HG02943 (cell line): ENCODE results near the gene BABAM1.

Experiments
- ATAC-seq: cut with Tn5 transposase; IDR thresholded peaks from one replicate; pipeline ENCODE4 v1.9.1; 2021; ENCODE audit warnings: mild to moderate bottlenecking, low read depth, moderate library complexity; ENCODE audit not compliant: unreplicated experiment

The BABAM1 gene

DNA sequence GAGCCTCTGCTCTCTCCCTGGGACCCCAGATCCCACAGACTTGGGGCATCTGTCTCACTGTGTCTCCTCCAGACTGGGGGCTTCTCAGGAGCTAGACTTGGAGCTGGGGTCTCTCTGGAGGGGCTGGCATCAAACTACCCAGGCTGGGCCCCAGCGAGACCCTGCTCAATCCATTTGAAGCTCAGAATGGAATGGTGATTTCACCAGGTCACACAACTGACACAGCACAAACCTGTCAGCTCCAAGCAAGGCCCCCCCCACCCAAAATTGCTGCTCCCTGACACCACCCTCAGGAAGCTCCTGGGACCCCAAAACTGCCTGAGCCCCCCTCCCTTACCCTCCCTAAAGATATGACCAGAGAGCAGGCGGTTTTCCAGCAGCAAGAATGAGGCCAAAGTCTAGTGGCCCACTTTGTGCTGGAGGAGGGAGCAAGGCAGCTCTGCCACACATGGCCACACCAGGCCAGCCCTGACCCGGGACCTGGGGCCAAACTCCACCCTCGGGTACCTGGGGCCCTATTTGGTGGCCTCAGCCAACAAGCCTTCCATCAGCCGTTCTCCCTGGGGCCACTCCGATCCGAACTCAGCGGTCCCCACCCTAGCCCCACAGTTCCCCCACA lies 23.9 kb upstream of the BABAM1 start:
- ATAC-seq: no peak

DNA sequence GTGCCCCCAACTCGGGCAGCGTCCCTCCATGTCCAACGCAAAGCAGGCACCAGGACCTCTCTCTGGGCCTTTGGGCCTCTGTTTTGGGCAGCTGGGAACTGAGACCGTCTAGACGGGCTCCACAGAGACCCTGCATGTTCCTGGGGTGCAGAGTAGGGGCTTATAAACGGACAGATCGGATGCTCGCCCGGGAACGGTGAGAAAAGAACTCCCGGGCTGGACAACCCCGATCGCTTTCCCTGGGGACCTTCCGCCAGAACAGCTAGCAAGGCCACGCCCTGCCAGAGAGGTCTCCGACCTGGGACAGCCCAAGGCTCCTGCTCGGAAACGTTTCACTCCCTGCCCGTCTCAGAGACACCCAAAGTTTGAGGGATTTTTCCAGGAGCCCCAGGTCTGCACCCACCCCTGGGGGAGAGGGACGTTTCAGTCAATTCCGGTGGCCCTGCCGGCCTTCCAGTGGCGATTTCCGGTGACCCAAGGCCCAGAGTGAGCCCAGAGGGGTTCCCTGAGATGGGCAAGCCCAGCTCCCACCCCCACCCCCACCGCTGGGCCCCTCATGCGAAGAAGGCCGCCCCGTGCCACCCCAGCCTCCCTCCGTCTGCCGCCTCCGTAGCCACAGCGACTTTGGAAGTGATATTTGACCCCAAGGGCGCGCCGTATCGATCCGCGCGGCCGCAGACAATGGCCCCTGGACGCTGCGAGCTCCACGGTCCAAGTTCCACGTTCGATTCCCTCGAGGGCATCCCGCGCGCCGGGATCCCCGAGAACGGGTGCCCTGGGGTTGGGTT lies 23.2 kb upstream of the BABAM1 start:
- ATAC-seq: no peak

DNA sequence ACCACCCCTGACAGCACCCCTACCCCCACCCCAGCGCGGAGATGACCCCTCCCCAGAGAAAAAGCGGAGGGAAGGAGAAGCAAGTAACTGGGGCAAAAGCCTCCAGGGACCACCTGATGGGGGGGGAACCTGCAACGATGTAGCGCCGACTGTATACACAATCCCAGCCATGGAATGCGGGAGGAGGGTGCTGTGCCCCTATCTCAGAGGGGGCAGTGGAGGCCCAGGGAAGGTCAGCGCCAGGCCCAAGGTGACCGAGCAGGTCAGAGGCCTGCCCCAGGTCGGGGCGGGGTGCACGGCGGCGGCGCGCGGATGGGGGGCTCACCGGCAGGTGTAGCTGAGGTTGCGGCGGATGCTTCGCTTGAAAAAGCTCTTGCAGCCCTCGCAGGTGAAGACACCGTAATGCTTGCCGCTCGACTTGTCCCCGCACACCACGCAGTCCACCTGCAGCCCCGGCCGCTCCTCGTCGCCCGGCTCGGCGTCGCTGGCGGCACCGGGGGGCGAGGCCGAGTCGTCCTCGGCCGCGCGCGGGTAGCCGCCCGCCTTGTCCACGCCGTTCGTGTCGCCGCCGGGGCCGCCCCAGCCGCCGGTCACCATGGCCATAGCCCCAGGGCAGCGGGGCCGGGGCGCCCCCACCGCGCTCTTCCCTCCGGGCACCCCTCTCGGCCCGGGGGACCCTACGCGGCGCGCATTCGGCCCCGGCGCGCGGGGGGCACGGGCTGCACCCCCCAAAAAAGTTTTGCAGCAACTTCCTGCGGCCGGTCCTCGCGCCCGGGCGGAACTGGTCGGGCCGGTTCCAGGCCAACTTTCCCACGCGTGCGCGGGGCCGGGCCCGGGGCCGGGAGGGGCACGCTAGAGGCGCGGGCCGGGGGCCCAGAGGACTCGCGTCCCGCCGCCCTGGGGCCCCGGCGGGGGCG lies 22.4 kb upstream of the BABAM1 start:
- no peak for ATAC-seq

DNA sequence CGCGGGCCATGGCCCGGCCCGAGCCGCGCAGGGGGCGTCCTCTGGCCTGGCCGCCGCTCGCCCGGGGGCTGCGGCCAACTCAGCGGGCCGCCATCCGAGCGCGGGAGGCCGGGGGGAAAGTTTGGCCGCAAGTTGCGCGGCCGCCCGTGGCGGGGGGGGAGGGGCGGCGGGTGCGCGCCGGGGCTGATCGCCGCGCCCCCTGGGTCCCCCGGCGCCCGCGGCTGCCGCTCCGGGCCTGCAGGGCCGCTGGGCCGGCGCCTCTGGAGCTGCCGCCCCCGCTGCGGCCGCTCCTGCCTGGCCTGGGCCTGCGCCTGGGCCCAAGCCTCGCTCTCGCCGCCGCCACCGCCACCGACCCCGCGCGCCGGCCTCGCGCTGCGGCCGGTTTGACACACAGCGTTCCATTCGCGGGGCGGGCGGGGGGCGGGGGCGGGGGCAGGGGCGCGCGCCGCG lies 21.7 kb upstream of the BABAM1 start, which contains the start of gene NR2F6:
Gene NR2F6, minus strand, starts transcription at position 385 of the 450 bp plus-strand sequence. CDS start 699 bp downstream, outside the sequence.
- no peak for ATAC-seq

DNA sequence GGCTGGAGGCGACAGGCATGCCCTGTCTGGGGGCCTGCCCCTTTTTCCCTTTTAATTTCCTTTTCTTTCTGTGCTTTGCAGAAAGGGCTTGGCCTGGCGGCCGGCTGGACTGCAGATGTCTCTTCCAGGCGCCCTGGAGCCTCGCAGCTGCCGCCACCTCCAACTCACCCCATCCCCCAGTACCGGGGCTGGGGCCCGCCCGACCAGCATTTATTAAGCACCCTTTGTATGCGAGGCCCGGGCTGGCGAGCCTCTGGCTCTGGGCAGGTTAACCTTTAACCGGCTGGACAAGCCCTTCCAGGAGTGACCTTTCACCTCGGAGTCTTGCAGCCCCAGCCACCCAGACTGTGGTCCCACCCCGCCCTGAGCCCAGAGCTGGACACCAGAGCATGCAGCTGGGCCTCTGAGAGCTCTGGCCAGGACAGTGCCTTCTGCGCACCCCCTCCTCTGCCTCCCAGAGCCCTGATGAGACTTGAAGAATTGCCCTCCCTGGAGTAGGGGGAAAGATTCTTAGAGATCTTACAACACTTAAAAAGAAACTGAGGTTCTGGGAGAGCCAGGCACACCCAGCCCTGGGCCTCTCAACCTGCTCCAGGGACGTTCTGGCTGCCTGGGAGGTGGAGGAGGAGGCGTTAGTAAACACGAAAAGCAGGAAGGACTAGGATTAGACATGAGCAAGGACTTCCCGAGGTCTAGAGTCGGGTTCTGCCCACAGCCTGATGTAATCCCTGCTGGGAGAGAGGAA lies 20.4 kb upstream of the BABAM1 start:
- no peak for ATAC-seq

DNA sequence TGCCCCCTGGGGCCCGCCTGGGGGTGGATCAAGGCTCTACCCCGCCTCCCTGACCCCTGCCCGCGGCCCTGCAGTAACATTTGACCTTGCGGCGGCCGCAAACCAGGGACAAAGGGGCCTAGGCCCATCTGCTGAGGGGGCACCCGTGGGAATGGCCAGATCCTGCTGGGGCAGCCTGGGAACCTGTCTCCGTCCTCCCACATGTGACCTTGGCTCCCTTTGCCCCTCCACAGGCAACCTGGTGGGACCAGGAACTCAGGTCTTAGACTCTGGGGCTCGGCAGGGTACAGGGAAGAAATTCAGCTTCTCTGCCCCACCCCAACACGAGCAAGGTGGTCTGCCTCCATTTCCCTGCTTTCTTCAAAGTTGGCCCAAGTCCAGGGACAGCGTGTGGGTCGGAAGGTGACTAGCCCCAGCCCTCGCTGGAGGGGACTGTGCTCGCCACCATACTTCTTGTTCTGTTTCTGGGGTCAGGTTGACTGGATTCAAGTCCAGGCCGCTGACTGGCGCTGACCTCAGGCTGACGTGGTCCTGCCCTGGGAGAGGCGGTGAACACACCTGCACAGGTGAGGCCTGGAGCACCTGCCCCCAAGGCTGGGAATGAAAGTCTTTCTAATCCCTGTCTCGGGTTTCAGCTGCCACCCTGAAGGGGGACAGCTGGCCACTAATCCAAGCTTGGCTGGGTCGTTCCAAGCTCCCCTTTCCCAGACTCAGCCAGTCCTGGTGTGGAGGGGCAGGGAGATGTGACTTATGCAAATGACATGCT lies 19.0 kb upstream of the BABAM1 start:
- ATAC-seq: no peak

DNA sequence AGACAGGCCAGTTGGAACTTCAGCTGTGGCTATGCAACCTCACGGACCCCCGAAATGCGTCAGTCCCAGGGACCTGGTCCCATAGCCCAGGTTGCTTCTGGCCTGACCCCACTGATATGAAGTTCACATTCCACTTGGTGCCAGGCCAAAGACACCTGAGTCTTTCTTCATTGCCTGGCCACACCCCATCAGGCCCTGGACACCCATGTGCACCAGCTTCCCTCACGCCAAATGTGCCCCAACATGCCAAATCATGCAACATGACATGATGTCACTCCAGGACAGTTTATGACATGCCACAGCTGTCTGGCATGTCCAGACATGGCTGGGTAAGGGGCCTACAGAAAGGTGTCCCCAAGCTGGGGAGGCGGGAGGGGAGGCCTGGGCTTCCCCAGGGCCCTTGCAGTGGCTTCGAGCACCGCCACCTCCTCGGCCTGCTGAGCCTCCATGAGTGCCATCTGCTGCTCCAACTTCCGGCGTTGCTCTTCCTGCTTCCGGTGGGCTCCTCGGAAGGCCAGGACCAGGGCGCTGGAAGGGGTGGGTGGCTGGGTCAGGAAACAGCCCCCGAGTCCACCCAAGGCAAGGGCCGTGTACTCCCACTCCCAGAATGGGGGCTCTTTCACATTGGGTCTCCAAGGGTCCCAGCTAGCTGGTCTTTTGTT lies 17.2 kb upstream of the BABAM1 start:
- ATAC-seq: no peak

DNA sequence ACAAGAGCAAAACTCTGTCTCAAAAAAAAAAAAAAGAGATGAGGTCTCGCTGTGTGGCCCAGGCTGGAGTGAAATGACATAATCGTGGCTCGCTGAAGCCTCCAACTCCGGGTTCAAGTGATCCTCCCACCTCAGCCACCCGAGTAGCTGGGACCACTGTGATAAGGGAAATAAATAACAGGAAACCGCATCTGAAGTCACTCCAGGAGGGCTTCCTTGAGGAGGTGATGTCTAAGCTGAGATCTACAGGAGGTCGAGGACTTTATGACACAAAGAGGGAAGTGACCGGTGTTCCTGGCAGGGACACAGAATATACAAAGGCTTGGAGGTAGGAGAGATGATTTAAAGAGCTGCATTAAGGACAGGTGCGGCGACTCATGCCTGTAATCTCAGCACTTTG lies 12.6 kb upstream of the BABAM1 start:
- ATAC-seq: no peak

DNA sequence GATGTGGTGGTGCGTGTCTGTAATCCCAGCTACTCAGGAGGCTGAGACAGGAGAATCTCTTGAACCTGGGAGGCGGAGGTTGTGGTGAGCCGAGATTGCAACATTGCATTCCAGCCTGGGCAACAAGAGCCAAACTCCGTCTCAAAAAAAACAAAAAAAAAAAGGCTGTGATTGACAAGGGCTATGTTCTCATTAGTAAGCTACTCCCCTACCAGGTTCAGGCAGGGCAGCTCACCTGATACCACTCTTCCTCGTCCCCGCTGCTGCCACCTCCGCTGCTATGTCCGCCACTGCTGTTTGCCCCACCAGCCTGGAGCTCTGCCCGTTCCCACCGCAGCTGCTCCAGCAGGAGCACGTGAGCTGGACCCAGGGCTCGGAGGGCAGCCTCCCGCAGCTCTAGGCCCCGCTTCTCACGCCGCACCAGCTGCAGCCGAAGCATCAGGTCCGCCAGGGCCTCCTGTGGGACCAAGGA lies 12.1 kb upstream of the BABAM1 start:
- no peak for ATAC-seq

DNA sequence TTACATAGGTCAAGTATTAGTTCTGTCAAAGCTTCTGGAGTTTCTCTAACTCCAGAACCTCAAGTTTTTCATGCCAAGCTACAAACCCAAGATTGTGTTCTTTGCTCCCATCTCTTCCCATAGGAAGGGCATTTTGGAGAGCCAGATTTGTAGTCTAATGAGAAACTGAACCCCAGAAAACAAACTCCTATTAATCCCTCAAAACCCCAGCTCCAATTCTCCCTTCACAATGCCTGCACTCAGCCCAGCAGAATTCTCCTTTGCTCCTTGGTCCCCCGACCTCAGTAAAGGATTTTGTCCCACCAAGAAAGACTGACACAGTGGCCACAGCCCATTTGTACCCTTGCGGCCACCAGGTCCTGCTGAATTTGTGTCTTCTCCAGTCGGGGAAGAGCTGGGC lies 11.1 kb upstream of the BABAM1 start:
- ATAC-seq: no peak

DNA sequence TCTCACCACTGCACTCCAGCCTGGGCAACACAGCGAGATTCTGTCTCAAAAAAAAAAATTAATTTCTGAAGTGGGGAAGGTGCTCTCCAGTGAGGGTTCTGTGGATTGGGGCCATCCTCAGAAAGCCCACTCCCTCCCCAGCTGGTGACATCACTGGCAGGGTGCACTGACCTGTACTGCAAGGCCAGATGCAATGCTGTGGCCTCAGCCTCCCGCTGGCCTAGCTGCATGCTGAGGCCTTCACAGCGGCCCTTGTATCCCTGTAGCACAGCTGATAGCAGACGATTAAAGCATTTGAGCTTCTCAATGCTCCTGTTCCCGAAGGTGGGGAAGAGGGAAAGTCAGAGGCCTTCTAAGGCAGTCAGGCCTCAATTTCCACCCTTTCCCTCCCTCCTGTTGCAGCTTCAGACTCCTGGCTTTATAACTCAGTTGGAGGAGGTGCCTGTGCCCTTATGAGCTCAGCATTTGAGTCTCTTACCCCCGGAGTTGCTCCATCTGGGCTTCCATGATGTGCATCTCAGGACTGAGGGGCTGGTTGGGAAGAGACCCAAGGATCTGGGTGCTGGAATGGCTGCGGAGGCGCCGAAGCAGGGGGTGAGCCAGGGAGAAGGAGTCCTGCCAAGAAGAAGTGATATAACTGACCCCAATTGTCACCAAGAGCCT lies 8.0 kb upstream of the BABAM1 start:
- no peak for ATAC-seq

DNA sequence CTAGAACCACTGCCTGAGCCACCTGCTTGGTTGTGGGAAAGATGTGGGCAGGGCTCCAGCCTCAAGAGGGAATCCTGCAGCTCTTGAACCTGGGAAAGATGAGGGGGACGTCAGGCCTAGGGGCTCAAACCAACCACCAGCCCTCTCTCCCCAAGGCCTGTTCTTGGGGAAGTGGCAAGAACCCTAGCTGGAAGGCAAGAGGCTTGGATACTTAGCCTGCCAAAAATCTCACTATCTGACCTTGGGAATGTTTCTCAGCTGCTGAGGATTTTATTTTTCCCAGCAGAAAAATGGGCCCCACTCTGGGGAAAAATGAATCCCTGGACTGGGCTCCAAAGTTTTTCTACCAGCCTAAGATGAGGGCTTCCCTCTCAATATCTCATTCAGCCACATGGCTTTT lies 7.3 kb upstream of the BABAM1 start:
- ATAC-seq: no peak

DNA sequence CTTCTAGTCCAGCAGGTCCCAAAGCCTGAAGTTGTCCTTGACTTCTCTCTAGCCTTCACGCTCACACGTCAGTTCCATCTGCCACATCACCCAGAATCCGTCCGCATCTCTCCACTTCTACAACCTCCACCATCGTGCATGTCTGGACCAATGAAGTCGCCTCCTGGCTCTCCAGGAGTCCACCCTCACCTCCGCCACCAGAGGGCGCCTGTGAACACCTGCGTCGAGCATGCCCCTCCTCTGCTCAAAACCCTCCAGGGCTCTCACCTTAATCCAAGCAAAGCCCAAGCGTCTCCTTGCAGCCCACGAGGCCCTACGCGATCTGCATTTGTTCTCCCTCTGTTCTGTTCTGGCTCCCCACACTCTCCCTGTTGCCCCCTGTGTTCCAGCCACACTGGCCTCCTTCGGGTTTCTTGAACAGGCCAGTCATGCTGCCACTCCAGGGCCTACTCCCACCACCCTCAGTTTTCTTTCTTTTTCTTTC lies 6.4 kb upstream of the BABAM1 start:
- peak; percentile 55 for ATAC-seq

DNA sequence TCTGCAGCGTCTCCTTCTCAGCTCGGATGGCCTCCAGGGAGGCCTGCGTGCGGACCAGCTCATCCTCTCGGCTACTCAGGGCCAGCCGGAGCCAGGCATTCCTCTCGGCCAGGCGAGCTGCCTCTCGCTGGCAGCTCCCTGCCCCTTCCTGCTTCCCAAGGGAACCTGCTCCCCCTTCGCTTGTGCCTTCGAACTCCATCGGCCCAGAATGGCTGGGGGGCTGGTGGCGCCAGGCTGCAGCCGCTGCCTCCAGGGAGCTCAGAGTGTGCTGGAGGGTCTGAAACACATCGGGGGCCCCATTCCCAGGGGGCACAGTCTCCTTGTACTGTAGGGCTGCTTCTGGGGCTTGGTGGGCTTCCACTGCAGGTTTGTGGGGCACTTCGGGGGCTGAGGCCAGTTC lies 4.7 kb upstream of the BABAM1 start:
- no peak for ATAC-seq

DNA sequence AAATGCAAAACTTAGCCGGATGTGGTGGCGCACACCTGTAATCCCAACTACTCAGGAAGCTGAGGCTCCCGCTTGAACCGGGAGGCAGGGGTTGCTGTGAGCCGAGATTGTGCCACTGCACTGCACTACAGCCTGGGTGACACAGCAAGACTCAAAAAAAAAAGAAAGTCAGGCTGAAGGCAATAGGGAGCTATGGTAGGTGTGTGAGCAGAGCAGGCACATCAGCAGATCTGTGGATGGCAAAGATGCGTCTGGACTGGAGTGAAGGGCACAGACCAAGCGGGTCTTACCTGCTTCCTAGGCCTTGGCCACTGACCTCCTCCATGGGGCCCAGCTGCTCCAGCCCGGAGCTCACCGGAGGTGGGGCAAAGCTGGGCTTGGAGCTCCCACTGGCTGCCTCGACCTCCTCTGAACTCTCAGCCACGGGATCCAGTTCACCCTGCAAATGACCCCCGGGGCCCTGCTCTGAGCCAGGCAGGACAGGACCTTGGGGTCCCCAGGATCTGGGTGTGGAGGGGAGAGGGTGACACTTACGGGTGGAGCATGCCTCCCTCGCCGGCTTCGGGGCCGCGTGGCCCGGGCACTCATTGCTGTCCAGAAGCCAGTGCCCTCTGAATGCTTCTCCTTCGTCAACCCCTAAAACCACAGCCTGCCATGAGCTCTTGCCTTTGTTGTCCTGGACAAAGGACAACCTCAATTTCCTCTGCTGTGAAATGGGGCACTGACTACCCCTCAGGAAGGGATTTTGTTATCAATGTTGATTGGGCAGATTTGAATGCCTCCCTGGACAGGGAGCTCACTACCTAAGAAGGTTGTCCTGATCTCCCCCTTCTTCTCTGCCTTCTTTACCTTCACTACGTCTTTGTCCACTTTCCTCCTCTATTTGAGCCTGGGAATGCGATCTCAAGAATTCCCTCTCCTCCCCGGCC lies 3.3 kb upstream of the BABAM1 start:
- ATAC-seq: no peak

DNA sequence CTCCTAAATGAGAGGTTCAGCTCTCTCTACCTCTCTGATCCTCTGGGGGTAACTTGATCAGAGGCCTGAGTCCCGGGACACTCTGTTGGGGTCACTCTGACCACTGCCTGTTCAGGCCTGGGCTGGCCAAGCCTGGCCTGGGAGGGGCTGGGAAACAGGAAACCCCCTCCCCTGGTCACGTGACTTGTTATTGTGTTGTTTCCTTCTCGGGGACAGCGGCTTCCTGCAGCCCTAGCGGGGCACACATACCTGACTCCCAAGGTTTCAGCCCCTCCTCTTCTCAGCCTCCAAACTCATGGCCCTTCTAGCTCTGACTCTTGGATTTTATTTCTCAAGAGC lies 2.6 kb upstream of the BABAM1 start, which contains the start of gene USHBP1:
Gene USHBP1, minus strand, starts transcription at position 105 of the 339 bp plus-strand sequence. CDS start 446 bp downstream, outside the sequence.
- ATAC-seq: no peak

DNA sequence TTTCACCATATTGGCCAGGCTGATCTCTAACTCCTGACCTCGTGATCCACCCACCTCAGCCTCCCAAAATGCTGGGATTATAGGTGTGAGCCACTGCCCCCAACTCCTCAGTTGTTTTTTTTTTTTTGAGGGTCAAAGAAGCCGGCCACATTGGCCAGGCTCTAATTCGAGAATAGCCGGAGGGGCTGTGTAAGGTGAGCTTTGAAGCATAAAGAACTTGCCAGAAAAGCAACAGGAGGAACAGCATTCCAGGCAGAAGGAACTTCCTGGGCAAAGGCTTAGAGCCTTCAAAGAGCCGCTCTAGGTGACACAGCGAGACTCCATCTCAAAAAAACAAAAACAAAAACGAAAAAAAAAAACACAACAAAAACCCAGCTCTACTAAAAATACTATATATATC lies 1.2 kb upstream of the BABAM1 start:
- no peak for ATAC-seq
